B cell (primary cell): ENCODE data around the gene SLC25A21. TPM values are rescaled to one million over a fixed set of nuclear protein-coding genes. Genes with fewer than 3 reads are reported as not detected.

Experiments
- ATAC-seq: fragments of 200-7000 bp; cut with Tn5 transposase; one replicate; pipeline ENCODE4 v1.10.0; 2021; ENCODE audit warnings: low read depth, mild to moderate bottlenecking, moderate number of reproducible peaks, moderate library complexity
- CTCF ChIA-PET: fragments of 350-600 bp; sonication (Branson Sonifier 250); formaldehyde crosslinking; loops from one replicate; lab custom pipeline; 2021; ENCODE audit warnings: antibody characterized with exemption, inconsistent platforms; lab: Charles Lee
- POLR2A ChIA-PET: fragments of 350-600 bp; sonication (Branson Sonifier 250); formaldehyde crosslinking; loops from one replicate; lab custom pipeline; 2021; ENCODE audit warnings: antibody characterized with exemption; lab: Charles Lee
- DNase-seq: peaks from one replicate; pipeline ENCODE4 v3.0.0; 2013
- H2AFZ ChIP-seq: 2 replicates; pipeline ENCODE4 v1.6.1; 2012; ENCODE audit warnings: mild to moderate bottlenecking, low read depth, low read length; ENCODE audit not compliant: insufficient read depth, poor library complexity, severe bottlenecking
- H3K27ac ChIP-seq, 2 donors: 1 replicate in 1 of 2; 2 replicates in 1 of 2; pipeline ENCODE4 v1.5.1; 2012 to 2013; ENCODE audit warnings: low read length in 2 of 2, mild to moderate bottlenecking in 2 of 2, moderate library complexity in 1 of 2
- H3K27me3 ChIP-seq, 4 experiments: fragments of 200-600 bp in 1 of 4; sonication (generic) in 1 of 4; replicated peaks in 1 of 4; 1 replicate in 2 of 4; 2 replicates in 2 of 4; pipeline versions ENCODE4 v1.6.1 to v1.7.0; 2013 to 2016; ENCODE audit warnings: low read length in 3 of 4, mild to moderate bottlenecking in 2 of 4, mixed read lengths in 1 of 4, moderate library complexity in 1 of 4; ENCODE audit not compliant: insufficient read depth in 4 of 4, control insufficient read depth in 3 of 4; ENCODE audit errors: control extremely low read depth in 1 of 4
- H3K36me3 ChIP-seq, 2 experiments: replicated peaks in 1 of 2; 1 replicate in 1 of 2; 2 replicates in 1 of 2; pipeline versions ENCODE4 v1.6.1 to v1.7.1; 2013; ENCODE audit warnings: low read length in 1 of 2; ENCODE audit not compliant: insufficient read depth in 2 of 2, control insufficient read depth in 1 of 2; ENCODE audit errors: control extremely low read depth in 1 of 2, extremely low read depth in 1 of 2
- H3K4me1 ChIP-seq, 2 donors: fragments of 200-600 bp in 1 of 2; sonication (generic) in 1 of 2; 1 replicate in 1 of 2; 2 replicates in 1 of 2; pipeline versions ENCODE4 v1.5.1 to v1.6.1; 2013 to 2017; ENCODE audit warnings: low read length in 2 of 2; ENCODE audit not compliant: control insufficient read depth in 2 of 2, insufficient read depth in 2 of 2
- H3K4me2 ChIP-seq: replicated peaks from 2 replicates; pipeline ENCODE3; 2012; ENCODE audit warnings: mild to moderate bottlenecking, low read depth, low read length; ENCODE audit not compliant: poor library complexity, severe bottlenecking
- H3K4me3 ChIP-seq, 5 experiments: fragments of 200-600 bp in 1 of 5; sonication (generic) in 1 of 5; 1 replicate in 3 of 5; 2 replicates in 2 of 5; pipeline versions ENCODE4 v1.5.1 to v1.7.0; 2011 to 2016; ENCODE audit warnings: low read length in 4 of 5, mild to moderate bottlenecking in 4 of 5, low read depth in 2 of 5, control low read depth in 1 of 5, moderate library complexity in 1 of 5; ENCODE audit not compliant: insufficient read depth in 1 of 5; ENCODE audit errors: control extremely low read depth in 1 of 5, extremely low read depth in 1 of 5
- H3K79me2 ChIP-seq: fragments of 200-600 bp; sonication (generic); one replicate; pipeline ENCODE4 v1.6.0; 2016; ENCODE audit warnings: low read length; ENCODE audit not compliant: control insufficient read depth, insufficient read depth
- H3K9ac ChIP-seq: fragments of 200-600 bp; sonication (generic); 2 replicates; pipeline ENCODE4 v1.6.1; 2017; ENCODE audit warnings: mild to moderate bottlenecking, low read length, moderate library complexity
- H3K9me3 ChIP-seq, 3 donors: one replicate each; pipeline versions ENCODE4 v1.6.1 to v1.7.1; 2013; ENCODE audit warnings: low read length in 2 of 3; ENCODE audit not compliant: control insufficient read depth in 2 of 3, insufficient read depth in 1 of 3; ENCODE audit errors: control extremely low read depth in 1 of 3
- H4K20me1 ChIP-seq: 2 replicates; pipeline ENCODE4 v1.6.0; 2012; ENCODE audit warnings: mild to moderate bottlenecking, low read length; ENCODE audit not compliant: insufficient read depth, control insufficient read depth, poor library complexity, severe bottlenecking
- H3K27ac Mint-ChIP-seq: one replicate; pipeline ENCODE4 v1.8.0; 2021; ENCODE audit warnings: mixed read lengths
- H3K27me3 Mint-ChIP-seq: one replicate; pipeline ENCODE4 v1.8.0; 2021; ENCODE audit warnings: mixed read lengths
- H3K4me1 Mint-ChIP-seq: one replicate; pipeline ENCODE4 v1.8.0; 2021; ENCODE audit warnings: mixed read lengths
- H3K4me3 Mint-ChIP-seq: one replicate; pipeline ENCODE4 v1.8.0; 2021; ENCODE audit warnings: mixed read lengths
- H3K9me3 Mint-ChIP-seq: one replicate; pipeline ENCODE4 v1.8.0; 2022; ENCODE audit warnings: mixed read lengths; ENCODE audit not compliant: insufficient read depth
- EZH2 ChIP-seq: IDR thresholded peaks from 2 replicates; pipeline ENCODE4 v1.6.1; 2012; ENCODE audit warnings: borderline replicate concordance, low read depth, mild to moderate bottlenecking, moderate library complexity, low read length; ENCODE audit not compliant: insufficient read depth, poor library complexity, severe bottlenecking
- WGBS: methylation state at CpG from one replicate; pipeline ENCODE4 v1.1.5; 2013; ENCODE audit warnings: missing lambda C conversion rate; ENCODE audit not compliant: insufficient coverage; 5-methylcytosine and 5-hydroxymethylcytosine counted together
- intact Hi-C: fragments of 100-400 bp; cut with micrococcal nuclease; formaldehyde crosslinking; loops from one replicate; pipeline ENCODE4 v1.10.0; 2022
- polyA plus RNA-seq: library from polyadenylated mRNA; depleted of rRNA; stranded (reverse); fragments of >200 nt; gene quantifications from 2 replicates; pipeline ENCODE4 v1.2.3, GENCODE V29; 2012
- total RNA-seq, 2 donors: library from RNA; stranded (reverse); fragments of 120-200 nt in 1 of 2; gene quantifications; 1 replicate in 1 of 2; 2 replicates in 1 of 2; pipeline versions ENCODE4 v1.2.3 to v1.2.4, GENCODE V29; 2013 to 2022
- TF ChIP-seq, protein P1 (sequence below): fragments of 200-600 bp; IDR thresholded peaks from one replicate; pipeline ENCODE4 v1.8.0; 2022; ENCODE audit warnings: antibody characterized with exemption, mild to moderate bottlenecking

SLC25A21 gene
- total and polyA plus RNA-seq, 2 donors (not counting 1 experiment from before 2014, with no cell fraction given), result not detected

GRCh38 chr14:36683083-36683724 lies 489.2 kb downstream of the SLC25A21 start:
- ATAC-seq (no peak), DNase-seq (no peak)
- no peaks in the 10 kb centered on the region for H3K36me3 ChIP-seq
- no peak overlapping the region for H3K4me3 ChIP-seq
- H3K4me1 Mint-ChIP-seq, result no peaks in the 10 kb centered on the region
- H3K4me1 ChIP-seq, result no peaks in the 10 kb centered on the region
- no peaks in the 10 kb centered on the region for H3K9me3 ChIP-seq
- H3K9ac ChIP-seq, result no peak overlapping the region
- 76% methylated on average over 3 of the region's 9 CpGs for WGBS
- intact Hi-C loops, result no loop called here
- H3K27me3 Mint-ChIP-seq, result no peaks in the 10 kb centered on the region
- TF ChIP-seq, protein P1, sequence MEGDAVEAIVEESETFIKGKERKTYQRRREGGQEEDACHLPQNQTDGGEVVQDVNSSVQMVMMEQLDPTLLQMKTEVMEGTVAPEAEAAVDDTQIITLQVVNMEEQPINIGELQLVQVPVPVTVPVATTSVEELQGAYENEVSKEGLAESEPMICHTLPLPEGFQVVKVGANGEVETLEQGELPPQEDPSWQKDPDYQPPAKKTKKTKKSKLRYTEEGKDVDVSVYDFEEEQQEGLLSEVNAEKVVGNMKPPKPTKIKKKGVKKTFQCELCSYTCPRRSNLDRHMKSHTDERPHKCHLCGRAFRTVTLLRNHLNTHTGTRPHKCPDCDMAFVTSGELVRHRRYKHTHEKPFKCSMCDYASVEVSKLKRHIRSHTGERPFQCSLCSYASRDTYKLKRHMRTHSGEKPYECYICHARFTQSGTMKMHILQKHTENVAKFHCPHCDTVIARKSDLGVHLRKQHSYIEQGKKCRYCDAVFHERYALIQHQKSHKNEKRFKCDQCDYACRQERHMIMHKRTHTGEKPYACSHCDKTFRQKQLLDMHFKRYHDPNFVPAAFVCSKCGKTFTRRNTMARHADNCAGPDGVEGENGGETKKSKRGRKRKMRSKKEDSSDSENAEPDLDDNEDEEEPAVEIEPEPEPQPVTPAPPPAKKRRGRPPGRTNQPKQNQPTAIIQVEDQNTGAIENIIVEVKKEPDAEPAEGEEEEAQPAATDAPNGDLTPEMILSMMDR, result no peak
- TF ChIP-seq EZH2, result no peak
- H3K4me3 Mint-ChIP-seq, result no peak overlapping the region
- H3K9me3 Mint-ChIP-seq, result no peaks in the 10 kb centered on the region
- no peaks in the 10 kb centered on the region for H4K20me1 ChIP-seq
- H2AFZ ChIP-seq, result no peak overlapping the region
- H3K4me2 ChIP-seq, result no peak overlapping the region
- no peak overlapping the region for H3K27ac Mint-ChIP-seq
- no peaks in the 10 kb centered on the region for H3K27me3 ChIP-seq
- ChIA-PET CTCF (no interaction called here), POLR2A (no interaction called here)
- no peaks in the 10 kb centered on the region for H3K79me2 ChIP-seq
- no peak overlapping the region for H3K27ac ChIP-seq

DNA sequence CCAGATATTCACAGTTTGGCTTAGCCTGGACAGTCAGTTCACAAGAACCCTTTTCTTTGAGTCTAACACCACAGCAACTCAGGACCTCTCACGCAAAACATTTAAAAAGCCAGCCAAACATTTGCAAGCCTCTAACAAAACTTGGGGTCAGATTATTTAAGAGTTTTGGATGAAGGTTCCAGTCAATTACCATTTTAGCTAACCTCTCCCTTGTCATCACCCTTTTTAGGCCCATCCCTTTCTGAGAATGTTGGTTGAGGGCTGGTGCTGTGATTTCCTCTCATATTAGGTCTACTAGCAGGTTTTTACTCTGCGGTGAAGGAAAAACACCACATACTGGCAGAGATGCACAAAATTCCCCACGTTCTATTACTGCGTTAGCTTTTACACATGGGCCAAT lies 490.1 kb downstream of the SLC25A21 start:
- intact Hi-C loops, result no loop called here
- DNase-seq (no peak), ATAC-seq (no peak)
- CTCF ChIA-PET, result no interaction called here
- H3K9me3 Mint-ChIP-seq, result no peaks in the 10 kb centered on the region
- H3K4me1 Mint-ChIP-seq, result no peaks in the 10 kb centered on the region
- POLR2A ChIA-PET, result no interaction called here
- Histone ChIP-seq H2AFZ (no peak overlapping the region), H3K4me2 (no peak overlapping the region), H4K20me1 (no peaks in the 10 kb centered on the region), H3K27me3 (no peaks in the 10 kb centered on the region), H3K79me2 (no peaks in the 10 kb centered on the region), H3K4me1 (no peaks in the 10 kb centered on the region), H3K27ac (no peak overlapping the region), H3K36me3 (no peaks in the 10 kb centered on the region), H3K9me3 (no peaks in the 10 kb centered on the region), H3K4me3 (no peak overlapping the region), H3K9ac (no peak overlapping the region)
- H3K27me3 Mint-ChIP-seq, result peaks cover under 1% of the 10 kb centered on the region
- no peak overlapping the region for H3K27ac Mint-ChIP-seq
- H3K4me3 Mint-ChIP-seq, result no peak overlapping the region
- 94% methylated on average over 3 of the region's 4 CpGs for WGBS
- no peak for TF ChIP-seq EZH2
- TF ChIP-seq, protein P1, result no peak
